ENCODE results near the gene RIN3. TPM values are rescaled to one million over a fixed set of nuclear protein-coding genes. Genes with fewer than 3 reads are reported as not detected.

RIN3 gene
- total and polyA plus RNA-seq, 2 of the 4 experiments (the other 2 are of a cell fraction) = 2.5 to 11.1 TPM

DNA sequence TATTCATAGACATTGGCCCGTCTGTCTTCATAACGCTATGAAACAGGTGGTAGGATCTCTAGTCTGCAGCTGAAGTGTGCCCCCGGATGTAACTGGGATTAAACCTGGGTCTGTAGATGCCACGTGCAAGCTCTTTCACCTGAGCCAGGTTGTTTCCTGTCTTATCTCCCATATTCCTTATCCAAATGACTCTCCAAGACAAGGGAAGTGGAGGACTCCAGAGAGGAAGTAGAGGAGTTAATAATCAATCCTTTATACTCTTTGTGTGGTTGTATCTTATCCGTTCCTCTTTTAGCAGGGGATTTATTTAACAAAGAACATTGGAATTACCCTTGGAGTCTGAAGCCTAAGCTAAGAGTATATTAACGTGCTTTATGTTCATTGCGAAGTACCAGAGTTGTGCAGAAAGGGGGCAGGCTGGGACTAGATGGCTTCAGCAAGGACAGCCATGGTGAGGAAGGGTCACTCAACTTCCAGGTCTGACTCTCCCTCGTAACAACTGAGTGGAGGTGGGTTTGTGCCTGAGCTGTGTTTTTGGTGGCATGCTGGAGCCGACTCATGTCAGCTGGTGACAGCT lies 82.8 kb downstream of the RIN3 start:
- H2BK5ac ChIP-seq (ENCODE audit: low read depth, low read length, poor library complexity, severe bottlenecking) = no peak overlapping the region
- H2AK9ac ChIP-seq (replicated peaks; ENCODE audit: low read depth, low read length, poor library complexity) = no peak overlapping the region
- peak overlapping the region; percentile 80; the same call in 1 of the 2 replicates for H2AK5ac ChIP-seq (ENCODE audit: low read depth, low read length)
- no CpG with 5 or more reads among the region's 9 CpGs for WGBS, 2 experiments (ENCODE audit: extremely low coverage in 2 of 2, insufficient read length in 1 of 2)
- no peak overlapping the region for H3K4me2 ChIP-seq (ENCODE audit: low read depth, low read length)
- no peak overlapping the region for H3K23ac ChIP-seq (ENCODE audit: low read depth, low read length)
- H3K14ac ChIP-seq (replicated peaks; ENCODE audit: low read depth, low read length) = peak overlapping the region; percentile 67; the same call in 1 of the 2 replicates
- ATAC-seq (ENCODE audit: low read depth) (no peak), DNase-seq (no peak)
- ChIA-PET CTCF (no interaction called here), POLR2A (ENCODE audit: unreplicated experiment) (no interaction called here)
- no peak for TF ChIP-seq MAFK (IDR thresholded peaks at IDR 0.05; ENCODE audit: low read depth, low read length)
- TF ChIP-seq, protein P1, sequence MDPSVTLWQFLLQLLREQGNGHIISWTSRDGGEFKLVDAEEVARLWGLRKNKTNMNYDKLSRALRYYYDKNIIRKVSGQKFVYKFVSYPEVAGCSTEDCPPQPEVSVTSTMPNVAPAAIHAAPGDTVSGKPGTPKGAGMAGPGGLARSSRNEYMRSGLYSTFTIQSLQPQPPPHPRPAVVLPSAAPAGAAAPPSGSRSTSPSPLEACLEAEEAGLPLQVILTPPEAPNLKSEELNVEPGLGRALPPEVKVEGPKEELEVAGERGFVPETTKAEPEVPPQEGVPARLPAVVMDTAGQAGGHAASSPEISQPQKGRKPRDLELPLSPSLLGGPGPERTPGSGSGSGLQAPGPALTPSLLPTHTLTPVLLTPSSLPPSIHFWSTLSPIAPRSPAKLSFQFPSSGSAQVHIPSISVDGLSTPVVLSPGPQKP (IDR thresholded peaks at IDR 0.05; ENCODE audit: borderline replicate concordance, low read depth, low read length) = no peak
- no peak for TF ChIP-seq MAZ (IDR thresholded peaks at IDR 0.05; ENCODE audit: borderline replicate concordance, low read depth, low read length)
- no peak for TF ChIP-seq NFE2L2 (IDR thresholded peaks at IDR 0.05; ENCODE audit: low read depth, low read length)
- TF ChIP-seq RCOR1 (IDR thresholded peaks at IDR 0.05; ENCODE audit: insufficient replicate concordance, low read length) = no peak
- TF ChIP-seq, protein P2, sequence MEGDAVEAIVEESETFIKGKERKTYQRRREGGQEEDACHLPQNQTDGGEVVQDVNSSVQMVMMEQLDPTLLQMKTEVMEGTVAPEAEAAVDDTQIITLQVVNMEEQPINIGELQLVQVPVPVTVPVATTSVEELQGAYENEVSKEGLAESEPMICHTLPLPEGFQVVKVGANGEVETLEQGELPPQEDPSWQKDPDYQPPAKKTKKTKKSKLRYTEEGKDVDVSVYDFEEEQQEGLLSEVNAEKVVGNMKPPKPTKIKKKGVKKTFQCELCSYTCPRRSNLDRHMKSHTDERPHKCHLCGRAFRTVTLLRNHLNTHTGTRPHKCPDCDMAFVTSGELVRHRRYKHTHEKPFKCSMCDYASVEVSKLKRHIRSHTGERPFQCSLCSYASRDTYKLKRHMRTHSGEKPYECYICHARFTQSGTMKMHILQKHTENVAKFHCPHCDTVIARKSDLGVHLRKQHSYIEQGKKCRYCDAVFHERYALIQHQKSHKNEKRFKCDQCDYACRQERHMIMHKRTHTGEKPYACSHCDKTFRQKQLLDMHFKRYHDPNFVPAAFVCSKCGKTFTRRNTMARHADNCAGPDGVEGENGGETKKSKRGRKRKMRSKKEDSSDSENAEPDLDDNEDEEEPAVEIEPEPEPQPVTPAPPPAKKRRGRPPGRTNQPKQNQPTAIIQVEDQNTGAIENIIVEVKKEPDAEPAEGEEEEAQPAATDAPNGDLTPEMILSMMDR (conservative IDR thresholded peaks at IDR 0.05; ENCODE audit: low read depth, low read length) = no peak
- no peak for TF ChIP-seq RFX5 (IDR thresholded peaks at IDR 0.05; ENCODE audit: low read depth, low read length)
- TF ChIP-seq, protein P3, sequence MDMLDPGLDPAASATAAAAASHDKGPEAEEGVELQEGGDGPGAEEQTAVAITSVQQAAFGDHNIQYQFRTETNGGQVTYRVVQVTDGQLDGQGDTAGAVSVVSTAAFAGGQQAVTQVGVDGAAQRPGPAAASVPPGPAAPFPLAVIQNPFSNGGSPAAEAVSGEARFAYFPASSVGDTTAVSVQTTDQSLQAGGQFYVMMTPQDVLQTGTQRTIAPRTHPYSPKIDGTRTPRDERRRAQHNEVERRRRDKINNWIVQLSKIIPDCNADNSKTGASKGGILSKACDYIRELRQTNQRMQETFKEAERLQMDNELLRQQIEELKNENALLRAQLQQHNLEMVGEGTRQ (IDR thresholded peaks at IDR 0.05; ENCODE audit: low read depth, low read length) = no peak
- TF ChIP-seq POLR2A (IDR thresholded peaks at IDR 0.05; ENCODE audit: low read depth, low read length) = no peak
- no peak for TF ChIP-seq RAD21 (IDR thresholded peaks at IDR 0.05; ENCODE audit: low read length)
- no peak for TF ChIP-seq BHLHE40 (IDR thresholded peaks at IDR 0.05; ENCODE audit: low read depth, low read length)
- no peak for TF ChIP-seq CHD1 (IDR thresholded peaks at IDR 0.05; ENCODE audit: low read depth, low read length)
- no peak overlapping the region for H3K18ac ChIP-seq (ENCODE audit: low read depth, low read length)
- no peak overlapping the region for H2AFZ ChIP-seq (replicated peaks; ENCODE audit: low read length, poor library complexity)
- peaks cover 14 to 29% of the 10 kb centered on the region in 2 experiments; a peak in 2 of 4 replicates for H3K79me1 ChIP-seq (ENCODE audit: low read depth in 1 of 2, low read length in 2 of 2)
- in situ Hi-C loops (cut with MboI; ENCODE audit: low sequenced_read_pairs) = no loop called here
- peaks cover 21% of the 10 kb centered on the region for H3K9me1 ChIP-seq (ENCODE audit: insufficient read depth, low read length)
- dilution Hi-C loops (cut with HindIII; ENCODE audit: low sequenced_read_pairs, unreplicated experiment) = no loop called here
- no peak overlapping the region for H3K56ac ChIP-seq (ENCODE audit: extremely low read depth, insufficient read depth, low read length)
- no peak overlapping the region for H4K5ac ChIP-seq (ENCODE audit: low read depth, low read length)
- no peak overlapping the region for H2BK20ac ChIP-seq (ENCODE audit: low read depth, low read length)
- BruUV-seq (replicated peaks) = no TSS peak
- H2BK15ac ChIP-seq (ENCODE audit: low read depth, low read length) = no peak overlapping the region; the same call in 2 of the 3 replicates
- peaks cover 6% of the 10 kb centered on the region for H4K20me1 ChIP-seq (ENCODE audit: insufficient read depth, low read length)
- H3K4me1 ChIP-seq (ENCODE audit: control insufficient read depth, insufficient read depth, low read length) = peaks cover 23% of the 10 kb centered on the region
- no peak overlapping the region for H4K8ac ChIP-seq (ENCODE audit: low read depth in 2 of 2, low read length in 2 of 2)
- H2BK120ac ChIP-seq (ENCODE audit: low read depth, low read length) = no peak overlapping the region
- H3K4me3 ChIP-seq (ENCODE audit: insufficient read depth, low read depth, low read length) = no peak overlapping the region
- intact Hi-C loops (cut with micrococcal nuclease) = no loop called here
- H3K27ac ChIP-seq (ENCODE audit: insufficient read depth, low read length) = no peak overlapping the region
- H3K4ac ChIP-seq (ENCODE audit: low read depth, low read length) = no peak overlapping the region
- no peak overlapping the region for H3K9ac ChIP-seq (ENCODE audit: low read depth, low read length)
- H3K36me3 ChIP-seq (ENCODE audit: control insufficient read depth, insufficient read depth, low read length) = peaks cover 5% of the 10 kb centered on the region; the same call in 1 of the 2 replicates
- H3K9me3 ChIP-seq (ENCODE audit: control insufficient read depth, insufficient read depth, low read length) = peaks cover 7% of the 10 kb centered on the region
- H4K91ac ChIP-seq (ENCODE audit: insufficient read depth, low read depth, low read length) = no peak overlapping the region
- H3K27me3 ChIP-seq (ENCODE audit: control insufficient read depth, insufficient read depth, low read length) = no peaks in the 10 kb centered on the region
